Liver (tissue), 9 donors: ENCODE results near the gene CST4. TPM values are rescaled to one million over a fixed set of nuclear protein-coding genes. Genes with fewer than 3 reads are reported as not detected.

Experiments used
- DNase-seq: peaks from one replicate; pipeline ENCODE4 v3.0.0-alpha.2; 2017; ENCODE audit warnings: low spot score
- H3K27ac ChIP-seq, 2 donors: one replicate each; pipeline ENCODE4 v1.7.0; 2013; ENCODE audit warnings: inconsistent platforms in 2 of 2, low read length in 2 of 2, control low read depth in 1 of 2, low read depth in 1 of 2, mild to moderate bottlenecking in 1 of 2
- H3K27me3 ChIP-seq, 4 donors: one replicate each; pipeline versions ENCODE4 v1.6.1 to v1.7.0; 2013; ENCODE audit warnings: low read length in 3 of 4, inconsistent platforms in 1 of 4, mild to moderate bottlenecking in 1 of 4, moderate library complexity in 1 of 4; ENCODE audit not compliant: control insufficient read depth in 4 of 4, insufficient read depth in 4 of 4
- H3K36me3 ChIP-seq, 4 donors: one replicate each; pipeline versions ENCODE4 v1.6.1 to v1.7.0; 2013; ENCODE audit warnings: low read length in 3 of 4, mild to moderate bottlenecking in 3 of 4, low read depth in 1 of 4, moderate library complexity in 1 of 4; ENCODE audit not compliant: control insufficient read depth in 4 of 4, insufficient read depth in 3 of 4
- H3K4me1 ChIP-seq, 4 donors: one replicate each; pipeline versions ENCODE4 v1.6.1 to v1.7.0; 2013; ENCODE audit warnings: low read length in 3 of 4, mild to moderate bottlenecking in 3 of 4, moderate library complexity in 1 of 4; ENCODE audit not compliant: control insufficient read depth in 4 of 4, insufficient read depth in 4 of 4
- H3K4me3 ChIP-seq, 3 donors: one replicate each; pipeline versions ENCODE4 v1.6.1 to v1.7.0; 2013; ENCODE audit warnings: low read length in 3 of 3, control low read depth in 1 of 3, low read depth in 1 of 3, mild to moderate bottlenecking in 1 of 3
- H3K9ac ChIP-seq, 2 donors: one replicate each; pipeline ENCODE4 v1.7.0; 2013; ENCODE audit warnings: low read length in 2 of 2, mild to moderate bottlenecking in 2 of 2, moderate library complexity in 2 of 2, control low read depth in 1 of 2, low read depth in 1 of 2
- H3K9me3 ChIP-seq, 4 donors: one replicate each; pipeline versions ENCODE4 v1.6.1 to v1.7.0; 2013; ENCODE audit warnings: low read length in 3 of 4; ENCODE audit not compliant: control insufficient read depth in 4 of 4
- EGR1 ChIP-seq, 2 donors: IDR thresholded peaks; 2 replicates each; pipeline ENCODE4 v1.6.1; 2016 to 2018; ENCODE audit warnings: antibody characterized with exemption in 2 of 2, low read depth in 2 of 2
- FOXA1 ChIP-seq: IDR thresholded peaks from 2 replicates; pipeline ENCODE4 v1.6.1; 2016; ENCODE audit warnings: antibody characterized with exemption
- FOXA2 ChIP-seq: IDR thresholded peaks from 2 replicates; pipeline ENCODE4 v1.6.1; 2016; ENCODE audit warnings: antibody characterized with exemption
- GABPA ChIP-seq, 2 donors: IDR thresholded peaks in 1 of 2; conservative IDR thresholded peaks in 1 of 2; 2 replicates each; pipeline ENCODE4 v1.6.1; 2016; ENCODE audit warnings: antibody characterized with exemption in 2 of 2, mild to moderate bottlenecking in 1 of 2, moderate library complexity in 1 of 2
- HNF4A ChIP-seq, 2 donors: conservative IDR thresholded peaks; 2 replicates each; pipeline ENCODE4 v1.6.1; 2016; ENCODE audit warnings: antibody characterized with exemption in 2 of 2, mild to moderate bottlenecking in 2 of 2
- HNF4G ChIP-seq: IDR thresholded peaks from 2 replicates; pipeline ENCODE4 v1.6.1; 2016; ENCODE audit warnings: antibody characterized with exemption
- JUND ChIP-seq, 2 donors: IDR thresholded peaks; 2 replicates each; pipeline ENCODE4 v1.6.1; 2016; ENCODE audit warnings: antibody characterized with exemption in 2 of 2
- NR2F2 ChIP-seq: IDR thresholded peaks from 2 replicates; pipeline ENCODE4 v1.6.1; 2016; ENCODE audit warnings: antibody characterized with exemption
- RAD21 ChIP-seq, 2 donors: IDR thresholded peaks; 2 replicates each; pipeline ENCODE4 v1.6.1; 2016; ENCODE audit warnings: antibody characterized with exemption in 2 of 2, mild to moderate bottlenecking in 2 of 2
- RXRA ChIP-seq, 2 donors: IDR thresholded peaks; 2 replicates each; pipeline ENCODE4 v1.6.1; 2017 to 2018; ENCODE audit warnings: antibody characterized with exemption in 2 of 2, mild to moderate bottlenecking in 1 of 2
- SP1 ChIP-seq: IDR thresholded peaks from 2 replicates; pipeline ENCODE4 v1.6.1; 2018; ENCODE audit warnings: antibody characterized with exemption, mild to moderate bottlenecking
- TAF1 ChIP-seq: conservative IDR thresholded peaks from 2 replicates; pipeline ENCODE4 v1.6.1; 2016; ENCODE audit warnings: antibody characterized with exemption, mild to moderate bottlenecking
- YY1 ChIP-seq: IDR thresholded peaks from 2 replicates; pipeline ENCODE4 v1.6.1; 2016; ENCODE audit warnings: antibody characterized with exemption, mild to moderate bottlenecking
- WGBS: extraction: QIAGEN DNeasy Blood & Tissue Kit; methylation state at CpG from one replicate; pipeline ENCODE4 v1.1.7; 2013; 5-methylcytosine and 5-hydroxymethylcytosine counted together
- polyA plus RNA-seq, 2 donors: library from polyadenylated mRNA; stranded (reverse) in 1 of 2; unstranded in 1 of 2; fragments of 200-250 nt in 1 of 2; fragments of >200 nt in 1 of 2; fragmentation: Nextera tagmentation in 1 of 2; extraction: Ambion mirVana in 1 of 2; gene quantifications; one replicate each; pipeline versions ENCODE4 v1.2.1 to v1.2.3, GENCODE V29; 2013 to 2015
- total RNA-seq, 2 donors: library from RNA; depleted of rRNA; stranded (reverse); fragments of >200 nt; gene quantifications; one replicate each; pipeline ENCODE4 v1.2.3, GENCODE V29; 2014
- TF ChIP-seq, protein P1 (sequence below): IDR thresholded peaks from 2 replicates; pipeline ENCODE4 v1.6.1; 2016; ENCODE audit warnings: antibody characterized with exemption
- TF ChIP-seq, protein P2 (sequence below): IDR thresholded peaks from 2 replicates; pipeline ENCODE4 v1.6.1; 2016; ENCODE audit warnings: antibody characterized with exemption
- TF ChIP-seq, protein P3 (sequence below): fragments of 150-350 bp; IDR thresholded peaks from 2 replicates; pipeline ENCODE4 v1.5.1; 2017; ENCODE audit warnings: improper control_type of control experiment, low read depth, low read length; ENCODE audit not compliant: missing input control
- TF ChIP-seq, protein P4 (sequence below): IDR thresholded peaks from 2 replicates; pipeline ENCODE4 v1.6.1; 2016; ENCODE audit warnings: antibody characterized with exemption
- TF ChIP-seq, protein P5 (sequence below): IDR thresholded peaks from 2 replicates; pipeline ENCODE4 v1.6.1; 2016; ENCODE audit warnings: antibody characterized with exemption, mild to moderate bottlenecking
- donor health status: healthy.
- donor health status: healthy.
- donor health status: healthy.
- donor health status: healthy.
- donor health status: healthy.

Gene CST4
- total and polyA plus RNA-seq, 4 donors: not detected

DNA sequence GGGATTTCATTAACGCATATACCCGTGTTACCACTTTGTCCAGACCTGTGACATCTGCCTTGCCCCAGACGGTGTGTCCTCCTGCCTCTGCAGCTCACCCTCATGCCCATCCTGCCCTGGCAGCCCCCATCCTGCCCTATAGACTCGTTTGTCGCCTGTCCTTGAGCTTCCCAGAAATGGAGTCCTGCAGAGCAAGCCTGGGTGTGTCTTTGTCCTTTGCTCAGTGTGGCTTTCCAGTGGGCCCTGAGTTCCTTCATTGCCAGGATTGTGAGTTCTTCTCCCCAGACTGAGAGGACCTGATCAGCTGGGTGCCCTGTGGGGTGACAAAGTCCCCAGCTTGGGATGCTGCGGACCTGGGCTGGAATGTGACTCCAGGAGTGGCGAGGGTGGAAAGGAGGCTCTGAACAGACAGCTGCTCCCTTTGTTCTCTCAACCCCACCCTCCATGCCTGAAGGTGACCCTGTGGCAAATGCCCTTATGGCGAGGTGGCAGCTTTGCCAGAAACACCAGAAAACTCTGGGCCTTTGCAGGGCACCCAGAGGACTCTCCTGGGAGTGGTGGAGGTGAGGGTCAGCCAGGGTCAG, 48.7 kb downstream of the CST4 start:
- DNase-seq: no peak

More for the DNA sequence above, 48.7 kb downstream of the CST4 start:
- H3K36me3 ChIP-seq: no peaks in the 10 kb centered on the region
- H3K4me1 ChIP-seq: peaks cover 7 to 22% (median 13%) of the 10 kb centered on the region in 4 donors
- H3K27ac ChIP-seq: no peak overlapping the region
- H3K9ac ChIP-seq: no peak overlapping the region
- no peak for TF ChIP-seq FOXA2
- no peak for TF ChIP-seq SP1
- no peak for TF ChIP-seq RXRA (IDR thresholded peaks at IDR 0.05)
- no peak for TF ChIP-seq JUND (IDR thresholded peaks at IDR 0.05)
- no peak for TF ChIP-seq YY1
- no peak for TF ChIP-seq NR2F2
- no peak for TF ChIP-seq RAD21 (IDR thresholded peaks at IDR 0.05)
- TF ChIP-seq EGR1 (IDR thresholded peaks at IDR 0.05; ENCODE audit: low read depth in 2 of 2): no peak
- TF ChIP-seq, protein P1, sequence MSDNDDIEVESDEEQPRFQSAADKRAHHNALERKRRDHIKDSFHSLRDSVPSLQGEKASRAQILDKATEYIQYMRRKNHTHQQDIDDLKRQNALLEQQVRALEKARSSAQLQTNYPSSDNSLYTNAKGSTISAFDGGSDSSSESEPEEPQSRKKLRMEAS: no peak
- no peak for TF ChIP-seq TAF1
- TF ChIP-seq, protein P2, sequence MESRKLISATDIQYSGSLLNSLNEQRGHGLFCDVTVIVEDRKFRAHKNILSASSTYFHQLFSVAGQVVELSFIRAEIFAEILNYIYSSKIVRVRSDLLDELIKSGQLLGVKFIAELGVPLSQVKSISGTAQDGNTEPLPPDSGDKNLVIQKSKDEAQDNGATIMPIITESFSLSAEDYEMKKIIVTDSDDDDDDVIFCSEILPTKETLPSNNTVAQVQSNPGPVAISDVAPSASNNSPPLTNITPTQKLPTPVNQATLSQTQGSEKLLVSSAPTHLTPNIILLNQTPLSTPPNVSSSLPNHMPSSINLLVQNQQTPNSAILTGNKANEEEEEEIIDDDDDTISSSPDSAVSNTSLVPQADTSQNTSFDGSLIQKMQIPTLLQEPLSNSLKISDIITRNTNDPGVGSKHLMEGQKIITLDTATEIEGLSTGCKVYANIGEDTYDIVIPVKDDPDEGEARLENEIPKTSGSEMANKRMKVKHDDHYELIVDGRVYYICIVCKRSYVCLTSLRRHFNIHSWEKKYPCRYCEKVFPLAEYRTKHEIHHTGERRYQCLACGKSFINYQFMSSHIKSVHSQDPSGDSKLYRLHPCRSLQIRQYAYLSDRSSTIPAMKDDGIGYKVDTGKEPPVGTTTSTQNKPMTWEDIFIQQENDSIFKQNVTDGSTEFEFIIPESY: no peak
- TF ChIP-seq HNF4G: no peak
- TF ChIP-seq FOXA1: no peak
- TF ChIP-seq, protein P3, sequence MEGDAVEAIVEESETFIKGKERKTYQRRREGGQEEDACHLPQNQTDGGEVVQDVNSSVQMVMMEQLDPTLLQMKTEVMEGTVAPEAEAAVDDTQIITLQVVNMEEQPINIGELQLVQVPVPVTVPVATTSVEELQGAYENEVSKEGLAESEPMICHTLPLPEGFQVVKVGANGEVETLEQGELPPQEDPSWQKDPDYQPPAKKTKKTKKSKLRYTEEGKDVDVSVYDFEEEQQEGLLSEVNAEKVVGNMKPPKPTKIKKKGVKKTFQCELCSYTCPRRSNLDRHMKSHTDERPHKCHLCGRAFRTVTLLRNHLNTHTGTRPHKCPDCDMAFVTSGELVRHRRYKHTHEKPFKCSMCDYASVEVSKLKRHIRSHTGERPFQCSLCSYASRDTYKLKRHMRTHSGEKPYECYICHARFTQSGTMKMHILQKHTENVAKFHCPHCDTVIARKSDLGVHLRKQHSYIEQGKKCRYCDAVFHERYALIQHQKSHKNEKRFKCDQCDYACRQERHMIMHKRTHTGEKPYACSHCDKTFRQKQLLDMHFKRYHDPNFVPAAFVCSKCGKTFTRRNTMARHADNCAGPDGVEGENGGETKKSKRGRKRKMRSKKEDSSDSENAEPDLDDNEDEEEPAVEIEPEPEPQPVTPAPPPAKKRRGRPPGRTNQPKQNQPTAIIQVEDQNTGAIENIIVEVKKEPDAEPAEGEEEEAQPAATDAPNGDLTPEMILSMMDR: no peak
- TF ChIP-seq GABPA (IDR thresholded peaks at IDR 0.05 in 1 of 2, conservative IDR thresholded peaks at IDR 0.05 in 1 of 2): no peak
- TF ChIP-seq, protein P4, sequence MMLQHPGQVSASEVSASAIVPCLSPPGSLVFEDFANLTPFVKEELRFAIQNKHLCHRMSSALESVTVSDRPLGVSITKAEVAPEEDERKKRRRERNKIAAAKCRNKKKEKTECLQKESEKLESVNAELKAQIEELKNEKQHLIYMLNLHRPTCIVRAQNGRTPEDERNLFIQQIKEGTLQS: no peak
- TF ChIP-seq HNF4A (conservative IDR thresholded peaks at IDR 0.05): no peak
- TF ChIP-seq, protein P5, sequence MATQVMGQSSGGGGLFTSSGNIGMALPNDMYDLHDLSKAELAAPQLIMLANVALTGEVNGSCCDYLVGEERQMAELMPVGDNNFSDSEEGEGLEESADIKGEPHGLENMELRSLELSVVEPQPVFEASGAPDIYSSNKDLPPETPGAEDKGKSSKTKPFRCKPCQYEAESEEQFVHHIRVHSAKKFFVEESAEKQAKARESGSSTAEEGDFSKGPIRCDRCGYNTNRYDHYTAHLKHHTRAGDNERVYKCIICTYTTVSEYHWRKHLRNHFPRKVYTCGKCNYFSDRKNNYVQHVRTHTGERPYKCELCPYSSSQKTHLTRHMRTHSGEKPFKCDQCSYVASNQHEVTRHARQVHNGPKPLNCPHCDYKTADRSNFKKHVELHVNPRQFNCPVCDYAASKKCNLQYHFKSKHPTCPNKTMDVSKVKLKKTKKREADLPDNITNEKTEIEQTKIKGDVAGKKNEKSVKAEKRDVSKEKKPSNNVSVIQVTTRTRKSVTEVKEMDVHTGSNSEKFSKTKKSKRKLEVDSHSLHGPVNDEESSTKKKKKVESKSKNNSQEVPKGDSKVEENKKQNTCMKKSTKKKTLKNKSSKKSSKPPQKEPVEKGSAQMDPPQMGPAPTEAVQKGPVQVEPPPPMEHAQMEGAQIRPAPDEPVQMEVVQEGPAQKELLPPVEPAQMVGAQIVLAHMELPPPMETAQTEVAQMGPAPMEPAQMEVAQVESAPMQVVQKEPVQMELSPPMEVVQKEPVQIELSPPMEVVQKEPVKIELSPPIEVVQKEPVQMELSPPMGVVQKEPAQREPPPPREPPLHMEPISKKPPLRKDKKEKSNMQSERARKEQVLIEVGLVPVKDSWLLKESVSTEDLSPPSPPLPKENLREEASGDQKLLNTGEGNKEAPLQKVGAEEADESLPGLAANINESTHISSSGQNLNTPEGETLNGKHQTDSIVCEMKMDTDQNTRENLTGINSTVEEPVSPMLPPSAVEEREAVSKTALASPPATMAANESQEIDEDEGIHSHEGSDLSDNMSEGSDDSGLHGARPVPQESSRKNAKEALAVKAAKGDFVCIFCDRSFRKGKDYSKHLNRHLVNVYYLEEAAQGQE: no peak
- H3K4me3 ChIP-seq: no peak overlapping the region
- no peaks in the 10 kb centered on the region for H3K9me3 ChIP-seq
- H3K27me3 ChIP-seq: no peaks in the 10 kb centered on the region
- 88% methylated on average over 8 of the region's 8 CpGs for WGBS
